GOT3 (cell line): ENCODE data around the gene ACP1.

Experiments used
- DNase-seq: peaks from one replicate; lab custom pipeline; 2025; ENCODE audit warnings: mixed read lengths; lab: John Stamatoyannopoulos, UW

Gene ACP1

DNA sequence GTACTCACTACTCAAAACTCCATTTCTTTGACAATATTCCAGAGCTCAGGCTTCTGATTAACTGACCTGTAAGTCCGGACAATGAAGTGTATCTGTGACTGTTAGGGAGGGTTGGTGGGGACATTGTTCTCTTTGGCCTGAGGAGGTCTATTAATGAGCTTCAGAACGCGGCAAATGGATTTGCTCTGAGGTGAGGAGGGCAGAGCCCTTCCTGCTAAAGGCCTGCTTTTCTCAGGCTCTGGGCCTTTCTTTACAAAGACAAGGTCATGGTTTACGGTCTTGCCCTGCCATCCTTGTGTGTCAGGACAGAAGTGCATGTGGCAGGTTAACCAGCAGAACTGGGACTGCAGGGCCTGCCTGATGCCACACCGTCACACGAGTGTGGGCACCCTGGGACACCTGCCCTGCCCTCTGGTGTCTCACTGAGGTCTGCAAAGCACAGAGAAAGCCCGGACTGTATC lies 15.9 kb downstream of the ACP1 start:
- DNase-seq, result no peak

DNA sequence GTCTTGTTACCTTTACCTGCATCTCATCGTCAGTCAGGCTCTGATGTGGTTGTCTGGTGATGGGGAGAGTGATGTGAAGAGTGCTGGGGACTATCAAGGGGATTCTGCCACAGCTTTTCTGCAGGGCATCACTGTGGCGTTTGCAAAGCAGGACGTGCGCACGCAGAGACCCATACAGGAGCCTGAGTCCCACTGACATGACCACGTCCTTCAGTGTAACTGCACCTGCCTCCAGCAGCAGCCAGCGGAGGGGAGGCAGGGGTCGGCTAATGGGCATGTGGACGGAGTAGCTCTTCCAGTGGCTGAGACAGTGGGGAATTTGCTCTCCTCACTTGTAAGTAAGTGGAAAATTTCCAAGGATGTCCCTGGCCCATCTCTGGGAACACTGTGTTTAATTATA lies 16.6 kb downstream of the ACP1 start:
- DNase-seq, result no peak

GRCh38 chr2:282371-283263 lies 17.9 kb downstream of the ACP1 start:
- DNase-seq, result no peak

- DNase-seq, result no peak
These were observed 19.4 kb downstream of the ACP1 start for GRCh38 chr2:283996-284794.

DNA sequence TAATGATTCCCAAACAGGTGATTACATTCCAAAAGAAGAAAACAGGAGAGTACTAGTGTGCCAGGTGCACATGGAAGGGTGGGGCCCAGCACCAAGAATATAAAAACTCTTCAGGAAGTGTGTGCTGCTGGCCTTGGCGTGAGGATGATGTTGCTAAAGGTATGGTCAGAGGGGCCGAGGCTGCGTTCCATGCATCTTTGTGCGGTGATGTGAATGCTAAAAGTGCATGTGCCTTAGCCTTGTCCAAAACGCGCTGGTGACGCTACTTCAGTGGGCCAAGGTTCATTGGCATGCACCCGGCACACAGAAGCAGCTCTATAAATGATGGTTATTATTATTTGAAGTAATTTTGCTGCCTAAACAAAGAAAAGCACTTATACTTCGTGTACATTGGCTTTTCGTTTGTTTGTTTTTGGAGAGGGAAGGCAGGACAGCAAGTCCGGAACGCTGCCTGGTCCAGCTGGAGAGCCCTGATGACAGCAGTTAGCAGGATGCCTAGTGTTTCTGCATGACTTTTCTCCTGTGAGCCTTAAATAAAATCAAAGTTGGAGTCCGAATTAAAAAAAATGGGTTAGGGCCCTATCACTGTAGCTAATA lies 20.2 kb downstream of the ACP1 start:
- DNase-seq, result no peak

GRCh38 chr2:285531-285930 lies 20.8 kb downstream of the ACP1 start:
- no peak for DNase-seq

DNA sequence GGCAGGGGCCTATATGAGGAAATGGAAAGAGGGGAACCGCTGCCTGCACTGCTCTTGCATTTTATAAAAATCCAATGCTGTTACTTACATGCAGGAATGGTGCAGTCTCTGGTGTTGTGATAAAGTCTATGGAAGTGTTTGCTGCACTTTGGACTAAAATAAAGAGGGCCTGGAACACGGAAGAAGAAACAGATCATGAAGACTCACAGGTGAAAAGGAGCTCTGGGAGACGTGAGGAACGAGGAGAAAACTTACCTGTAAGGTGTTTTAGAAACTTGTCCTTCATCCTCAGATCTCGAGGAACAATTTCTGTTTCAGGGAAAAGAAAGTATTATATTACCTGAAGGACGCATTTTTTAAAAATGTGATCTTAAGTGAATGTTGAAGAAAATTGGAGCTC lies 21.3 kb downstream of the ACP1 start:
- DNase-seq, result no peak

DNA sequence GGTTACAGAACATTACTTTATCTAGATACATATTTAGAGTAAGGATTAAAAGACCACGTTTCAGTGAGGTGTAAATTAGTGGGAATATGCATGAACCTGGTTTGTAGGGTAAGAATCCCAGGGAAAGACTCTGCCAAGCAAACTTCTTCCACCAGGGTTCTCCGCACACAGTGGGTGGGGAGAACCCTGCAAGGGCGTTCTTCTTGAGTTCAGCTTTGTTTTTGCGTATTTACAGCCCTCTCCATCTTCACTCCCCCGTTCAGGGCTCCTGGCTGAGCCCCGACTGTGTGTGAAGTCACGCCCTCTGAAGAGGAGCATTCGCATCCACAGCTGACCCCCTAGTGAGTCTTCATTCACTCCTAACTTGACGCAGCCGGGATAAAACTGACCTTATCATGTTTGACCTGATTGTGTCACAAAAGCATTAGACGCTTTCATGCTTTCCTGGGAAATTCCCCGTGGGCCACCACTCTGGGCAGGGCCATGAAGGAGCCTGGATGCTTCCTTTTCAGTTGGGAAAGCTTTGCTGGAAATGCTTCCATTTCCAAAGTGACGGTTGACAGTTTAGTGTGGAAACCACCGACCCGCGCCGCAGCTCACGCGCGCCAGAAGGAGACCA lies 22.1 kb downstream of the ACP1 start:
- no peak for DNase-seq

- DNase-seq, result no peak
These were observed 22.7 kb downstream of the ACP1 start for GRCh38 chr2:287471-287885.

DNA sequence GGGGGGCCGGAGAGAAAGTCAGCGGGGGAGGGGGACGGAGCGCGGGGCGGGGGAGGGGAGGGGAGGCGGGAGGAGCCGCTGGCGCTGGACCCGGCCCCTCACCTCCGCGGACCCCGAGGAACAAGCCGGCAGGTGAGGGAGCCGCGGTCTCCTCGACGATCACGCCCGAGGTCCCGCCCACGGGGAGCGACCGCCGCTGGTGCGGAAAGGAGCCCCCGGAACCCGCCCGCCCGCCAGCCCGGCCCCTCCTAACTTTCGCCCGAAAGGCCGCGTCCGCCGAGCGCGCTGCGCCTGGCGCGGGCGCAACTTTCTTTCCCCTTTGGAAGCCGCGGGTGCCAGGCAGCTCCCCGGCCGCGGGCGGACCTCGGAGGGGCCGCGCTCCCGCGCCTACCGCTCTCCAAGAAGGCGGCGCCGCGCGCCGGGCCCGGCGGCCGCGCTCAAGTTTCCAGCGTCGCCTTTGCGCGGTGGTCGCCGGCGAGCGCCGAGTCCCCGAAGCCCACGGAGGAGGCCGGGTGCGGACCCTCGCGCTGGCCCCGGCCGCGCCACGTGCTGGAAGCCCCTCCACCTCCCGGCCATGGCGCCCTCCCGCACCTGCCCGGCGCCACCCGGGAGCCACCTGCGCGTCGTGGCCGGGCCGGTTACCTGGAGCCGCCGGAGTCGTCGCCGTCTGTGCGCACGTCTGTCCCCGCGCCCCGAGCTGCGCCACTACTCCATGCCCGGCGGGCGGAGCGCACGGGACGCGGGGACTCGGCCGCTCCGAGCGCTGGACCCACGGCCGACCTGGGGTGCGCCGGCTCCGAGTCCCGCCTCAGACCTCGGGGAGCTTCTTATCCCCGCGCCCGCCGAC lies 23.4 kb downstream of the ACP1 start, which contains the start of gene ALKAL2:
TSS of gene ALKAL2 (minus strand) at position 181 of the 847 bp plus-strand sequence. CDS start 256 bp downstream, outside the sequence.
- DNase-seq, result no peak

DNA sequence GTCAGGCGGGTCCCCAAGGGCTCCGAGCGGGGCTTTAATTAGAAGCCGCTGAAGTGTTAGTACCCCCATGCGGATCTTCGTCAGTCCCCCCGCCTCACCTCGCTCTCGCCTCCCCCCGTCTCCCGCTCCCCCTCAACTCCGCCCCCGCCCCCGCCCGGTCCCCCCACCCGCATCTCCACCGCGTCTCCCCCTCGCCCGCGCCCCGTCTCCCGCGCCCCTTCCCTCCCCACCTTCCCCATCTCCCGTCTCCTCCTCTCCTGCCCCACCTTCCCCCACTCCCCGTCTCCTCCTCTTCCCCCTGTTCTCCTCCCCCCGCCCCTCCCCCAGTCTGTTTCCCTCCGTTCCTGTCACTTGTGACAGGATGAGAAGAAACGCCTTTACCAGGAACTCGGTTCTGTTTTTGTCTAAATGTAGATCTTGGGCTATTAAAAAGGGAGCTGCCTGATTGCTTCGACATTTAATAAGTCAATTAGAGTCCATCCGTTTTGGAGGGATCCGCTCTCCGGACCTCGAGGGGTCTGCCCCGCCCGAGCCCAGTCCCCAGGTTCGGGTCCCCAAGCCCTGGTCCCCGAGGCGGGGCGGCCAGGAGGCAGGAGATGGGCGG lies 24.1 kb downstream of the ACP1 start:
- no peak for DNase-seq

GRCh38 chr2:289362-290089 lies 24.8 kb downstream of the ACP1 start:
- DNase-seq, result no peak

GRCh38 chr2:290090-290722 lies 25.5 kb downstream of the ACP1 start:
- DNase-seq, result no peak

DNA sequence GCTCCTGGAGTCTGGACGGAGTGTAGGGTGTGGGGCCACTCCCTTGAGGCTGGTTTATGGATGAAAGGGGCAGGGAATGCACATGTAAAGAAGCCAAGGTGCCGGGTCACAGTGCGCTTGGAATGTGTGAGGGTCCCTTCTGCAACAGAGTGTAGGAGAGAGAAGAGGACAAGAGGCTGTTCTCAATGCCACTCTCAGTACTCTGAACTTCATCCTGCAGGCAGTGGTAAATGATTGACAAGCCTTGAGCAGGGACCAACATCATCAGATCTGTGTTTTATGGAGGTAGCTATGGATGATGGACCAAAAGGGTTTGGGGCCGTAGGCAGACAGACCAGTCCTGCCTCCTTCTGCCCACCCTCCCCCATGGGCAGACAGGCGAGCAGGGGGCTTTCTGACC lies 30.3 kb downstream of the ACP1 start:
- DNase-seq, result no peak

DNA sequence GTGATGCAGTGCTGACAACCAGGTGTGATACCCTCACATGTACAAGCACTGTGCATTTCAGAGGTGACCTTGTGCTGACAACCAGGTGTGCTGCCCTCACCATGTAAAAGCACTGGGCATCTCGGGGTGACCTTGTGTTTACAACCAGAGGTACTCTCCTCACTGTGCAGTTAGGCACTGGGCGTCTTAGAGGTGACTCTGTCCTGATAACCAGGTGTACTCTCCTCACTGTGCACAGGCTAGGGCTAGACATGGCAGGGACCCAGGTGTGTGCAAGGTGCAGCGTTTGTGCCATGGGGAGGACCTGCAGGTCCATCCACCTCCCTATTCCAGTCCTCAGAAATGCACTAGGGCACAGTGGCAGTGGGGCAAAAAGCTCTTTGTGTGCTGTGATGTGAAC lies 31.6 kb downstream of the ACP1 start:
- no peak for DNase-seq

DNA sequence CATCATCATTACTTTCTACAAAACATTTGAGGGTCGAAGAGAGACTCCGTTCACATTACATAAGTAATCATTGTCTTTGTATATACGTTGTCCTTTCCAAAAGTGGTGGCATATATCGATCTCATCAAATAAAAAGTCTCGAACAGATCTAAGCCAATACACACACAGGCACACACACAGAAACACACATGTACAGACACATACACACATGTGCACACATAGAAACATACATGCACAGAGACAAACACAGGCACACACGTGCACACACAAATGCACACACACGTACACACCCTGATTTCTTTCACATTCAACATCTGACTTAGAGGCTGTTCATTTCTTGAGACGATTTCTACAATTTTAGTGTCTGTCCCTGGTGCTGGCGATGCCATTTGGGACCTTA lies 40.6 kb downstream of the ACP1 start:
- no peak for DNase-seq

- DNase-seq, result no peak
These were observed 44.6 kb downstream of the ACP1 start for GRCh38 chr2:309148-309953.

DNA sequence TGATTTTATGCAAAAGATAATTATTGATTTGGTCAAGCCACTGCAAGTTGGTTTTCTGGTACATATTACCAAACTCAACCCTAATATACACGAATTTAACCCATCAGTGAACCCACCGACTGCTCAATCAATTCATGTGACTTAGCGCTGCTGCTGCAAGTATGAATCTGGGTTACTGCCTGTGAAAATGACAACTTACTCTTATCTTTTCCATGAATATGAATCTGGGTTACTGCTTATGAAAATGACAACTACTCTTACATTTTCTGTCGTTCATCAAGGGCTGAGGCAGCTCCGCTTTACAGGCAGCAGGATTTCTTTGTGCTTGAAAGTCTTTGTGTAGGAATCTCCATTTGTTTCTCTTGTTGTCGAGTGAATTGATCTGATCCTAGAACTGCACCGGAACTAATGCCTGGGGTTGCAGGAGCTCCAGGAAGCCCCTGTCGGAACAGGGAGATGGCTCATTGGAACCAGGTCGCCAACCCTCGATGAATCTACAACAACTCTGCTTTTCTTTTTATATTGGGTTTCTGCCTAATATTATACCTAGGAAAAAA lies 45.3 kb downstream of the ACP1 start:
- no peak for DNase-seq
